ENCODE results near the gene GPC1.

GPC1 gene

GRCh38 chr2:240404174-240404852 lies 31.1 kb upstream of the GPC1 start:
- no peaks in the 10 kb centered on the region for H3K27me3 ChIP-seq (ENCODE audit: low read depth, low read length)
- no peaks in the 10 kb centered on the region for H3K79me2 ChIP-seq (ENCODE audit: low read length)
- no peak overlapping the region for H2AFZ ChIP-seq (ENCODE audit: low read depth, low read length)
- H3K4me3 ChIP-seq (ENCODE audit: low read length): no peak overlapping the region
- TF ChIP-seq EZH2phosphoT487 (IDR thresholded peaks at IDR 0.05; ENCODE audit: low read depth) (no peak), CTCF (IDR thresholded peaks at IDR 0.05; ENCODE audit: low read depth, low read length) (no peak)
- H3K27ac ChIP-seq (ENCODE audit: low read length): no peak overlapping the region
- H3K9me3 ChIP-seq (ENCODE audit: insufficient read depth, low read length): no peaks in the 10 kb centered on the region
- H3K4me1 ChIP-seq (ENCODE audit: low read length): no peaks in the 10 kb centered on the region
- no peaks in the 10 kb centered on the region for H3K36me3 ChIP-seq (replicated peaks; ENCODE audit: low read depth, low read length)
- H3K4me2 ChIP-seq (ENCODE audit: low read length): no peak overlapping the region
- H4K20me1 ChIP-seq (ENCODE audit: insufficient read depth, low read length): no peaks in the 10 kb centered on the region
- no peak overlapping the region for H3K9ac ChIP-seq (ENCODE audit: low read length)

DNA sequence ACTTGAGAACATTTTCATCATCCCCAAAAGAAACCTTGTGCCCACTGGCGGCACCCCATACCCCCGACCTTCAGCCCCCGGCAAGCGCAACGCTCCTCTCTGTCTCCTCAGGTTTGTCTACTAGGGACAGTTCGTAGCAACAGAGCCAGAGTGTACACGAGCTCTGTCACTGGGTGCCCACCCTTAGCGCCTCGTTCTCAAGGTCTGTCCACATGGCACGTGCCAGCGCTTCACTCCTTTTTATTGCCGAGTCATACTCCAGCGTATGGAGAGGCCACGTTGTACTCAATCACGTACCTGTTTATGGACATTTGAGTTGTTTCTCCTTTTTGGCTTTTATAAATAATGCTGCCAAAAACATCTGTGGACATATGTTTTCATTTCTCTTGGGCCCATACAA lies 30.3 kb upstream of the GPC1 start:
- no peaks in the 10 kb centered on the region for H3K27me3 ChIP-seq (ENCODE audit: low read depth, low read length)
- H3K4me3 ChIP-seq (ENCODE audit: low read length): no peak overlapping the region
- no peaks in the 10 kb centered on the region for H3K9me3 ChIP-seq (ENCODE audit: insufficient read depth, low read length)
- H3K36me3 ChIP-seq (replicated peaks; ENCODE audit: low read depth, low read length): no peaks in the 10 kb centered on the region
- H2AFZ ChIP-seq (ENCODE audit: low read depth, low read length): no peak overlapping the region
- H3K4me2 ChIP-seq (ENCODE audit: low read length): no peak overlapping the region
- H4K20me1 ChIP-seq (ENCODE audit: insufficient read depth, low read length): no peaks in the 10 kb centered on the region
- TF ChIP-seq EZH2phosphoT487 (IDR thresholded peaks at IDR 0.05; ENCODE audit: low read depth) (no peak), CTCF (IDR thresholded peaks at IDR 0.05; ENCODE audit: low read depth, low read length) (no peak)
- no peaks in the 10 kb centered on the region for H3K79me2 ChIP-seq (ENCODE audit: low read length)
- no peak overlapping the region for H3K27ac ChIP-seq (ENCODE audit: low read length)
- H3K4me1 ChIP-seq (ENCODE audit: low read length): no peaks in the 10 kb centered on the region
- H3K9ac ChIP-seq (ENCODE audit: low read length): no peak overlapping the region

DNA sequence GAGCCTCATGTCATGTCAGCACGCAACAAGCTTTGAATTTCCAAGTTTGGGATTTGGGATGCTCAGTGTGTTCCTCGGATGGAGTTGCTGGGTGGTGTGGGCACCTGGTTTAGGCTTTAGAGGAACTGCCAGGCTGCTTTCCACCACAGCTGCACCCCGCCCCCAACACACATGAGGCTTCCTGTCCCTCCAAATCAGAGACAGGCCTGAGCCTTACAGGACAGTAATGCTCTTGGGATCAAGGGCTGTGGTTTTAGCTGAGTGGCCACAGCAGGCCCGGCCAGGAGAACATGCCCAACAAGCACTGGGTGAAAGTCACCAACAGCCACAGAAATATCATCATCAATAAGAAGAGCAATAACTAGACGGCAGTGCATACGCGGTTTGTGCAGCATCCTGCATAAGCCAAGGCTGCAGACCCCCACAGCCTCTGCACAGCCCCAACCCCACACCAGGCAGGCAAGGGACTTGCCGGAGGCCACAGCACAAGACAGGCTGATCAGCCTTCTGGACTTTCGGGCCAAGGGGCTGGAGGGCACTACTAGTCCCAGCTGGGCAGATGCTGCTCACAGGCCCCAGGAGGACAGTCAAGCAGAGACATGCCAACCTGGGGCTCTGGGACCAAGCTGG lies 29.7 kb upstream of the GPC1 start:
- H3K9me3 ChIP-seq (ENCODE audit: insufficient read depth, low read length): no peaks in the 10 kb centered on the region
- no peaks in the 10 kb centered on the region for H3K4me1 ChIP-seq (ENCODE audit: low read length)
- no peaks in the 10 kb centered on the region for H3K79me2 ChIP-seq (ENCODE audit: low read length)
- H3K4me3 ChIP-seq (ENCODE audit: low read length): no peak overlapping the region
- H3K9ac ChIP-seq (ENCODE audit: low read length): no peak overlapping the region
- no peaks in the 10 kb centered on the region for H4K20me1 ChIP-seq (ENCODE audit: insufficient read depth, low read length)
- no peaks in the 10 kb centered on the region for H3K36me3 ChIP-seq (replicated peaks; ENCODE audit: low read depth, low read length)
- H3K4me2 ChIP-seq (ENCODE audit: low read length): no peak overlapping the region
- no peaks in the 10 kb centered on the region for H3K27me3 ChIP-seq (ENCODE audit: low read depth, low read length)
- no peak for TF ChIP-seq CTCF (IDR thresholded peaks at IDR 0.05; ENCODE audit: low read depth, low read length)
- TF ChIP-seq EZH2phosphoT487 (IDR thresholded peaks at IDR 0.05; ENCODE audit: low read depth): no peak
- no peak overlapping the region for H3K27ac ChIP-seq (ENCODE audit: low read length)
- no peak overlapping the region for H2AFZ ChIP-seq (ENCODE audit: low read depth, low read length)

- Histone ChIP-seq H3K79me2 (ENCODE audit: low read length) (no peaks in the 10 kb centered on the region), H3K9ac (ENCODE audit: low read length) (no peak overlapping the region), H3K27ac (ENCODE audit: low read length) (no peak overlapping the region), H4K20me1 (ENCODE audit: insufficient read depth, low read length) (no peaks in the 10 kb centered on the region), H3K27me3 (ENCODE audit: low read depth, low read length) (no peaks in the 10 kb centered on the region), H3K36me3 (replicated peaks; ENCODE audit: low read depth, low read length) (no peaks in the 10 kb centered on the region), H3K4me1 (ENCODE audit: low read length) (no peaks in the 10 kb centered on the region), H3K4me2 (ENCODE audit: low read length) (no peak overlapping the region), H3K4me3 (ENCODE audit: low read length) (no peak overlapping the region), H2AFZ (ENCODE audit: low read depth, low read length) (no peak overlapping the region), H3K9me3 (ENCODE audit: insufficient read depth, low read length) (no peaks in the 10 kb centered on the region)
- TF ChIP-seq EZH2phosphoT487 (IDR thresholded peaks at IDR 0.05; ENCODE audit: low read depth) (no peak), CTCF (IDR thresholded peaks at IDR 0.05; ENCODE audit: low read depth, low read length) (no peak)
Observed at GRCh38 chr2:240407090-240407489, 28.4 kb upstream of the GPC1 start.

All from OCI-LY3 (cell line).